CD14-positive monocyte (primary cell): ENCODE results near the gene LIPN. TPM values are rescaled to one million over a fixed set of nuclear protein-coding genes. Genes with fewer than 3 reads are reported as not detected.

ENCODE experiments used
- DNase-seq, 3 donors: peaks; one replicate each; pipeline ENCODE4 v3.0.0-alpha.2; 2011 to 2022
- H2AFZ ChIP-seq: 2 replicates; pipeline ENCODE4 v1.6.0; 2012; ENCODE audit warnings: mild to moderate bottlenecking, low read depth, low read length, inconsistent platforms; ENCODE audit not compliant: insufficient read depth, poor library complexity, severe bottlenecking
- H3K27ac ChIP-seq, 2 donors: 1 replicate in 1 of 2; 2 replicates in 1 of 2; pipeline ENCODE4 v1.5.1; 2012 to 2013; ENCODE audit warnings: low read length in 2 of 2, control low read depth in 1 of 2, inconsistent platforms in 1 of 2, low read depth in 1 of 2, mild to moderate bottlenecking in 1 of 2
- H3K27me3 ChIP-seq, 2 donors: one replicate each; pipeline versions ENCODE4 v1.6.0 to v1.6.1; 2011 to 2013; ENCODE audit warnings: low read length in 2 of 2; ENCODE audit not compliant: control insufficient read depth in 2 of 2, insufficient read depth in 2 of 2
- H3K36me3 ChIP-seq, 2 donors: replicated peaks in 1 of 2; 1 replicate in 1 of 2; 2 replicates in 1 of 2; pipeline versions ENCODE4 v1.5.1 to v1.6.1; 2012 to 2013; ENCODE audit warnings: low read length in 2 of 2, control low read depth in 1 of 2, inconsistent platforms in 1 of 2, mild to moderate bottlenecking in 1 of 2; ENCODE audit not compliant: insufficient read depth in 2 of 2, control insufficient read depth in 1 of 2
- H3K4me1 ChIP-seq, 2 donors: 1 replicate in 1 of 2; 2 replicates in 1 of 2; pipeline versions ENCODE4 v1.5.1 to v1.6.1; 2012 to 2013; ENCODE audit warnings: low read length in 2 of 2, control low read depth in 1 of 2, inconsistent platforms in 1 of 2, mild to moderate bottlenecking in 1 of 2, moderate library complexity in 1 of 2; ENCODE audit not compliant: insufficient read depth in 2 of 2, control insufficient read depth in 1 of 2
- H3K4me2 ChIP-seq: replicated peaks from 2 replicates; pipeline ENCODE3; 2012; ENCODE audit warnings: low read length, moderate library complexity, mild to moderate bottlenecking; ENCODE audit not compliant: poor library complexity, severe bottlenecking; ENCODE audit errors: extremely low read depth
- H3K4me3 ChIP-seq, 3 experiments: fragments of 200-600 bp in 1 of 3; sonication (generic) in 1 of 3; replicated peaks in 1 of 3; 1 replicate in 2 of 3; 2 replicates in 1 of 3; pipeline ENCODE4 v1.5.1; 2011 to 2013; ENCODE audit warnings: low read length in 3 of 3, mild to moderate bottlenecking in 3 of 3, control low read depth in 2 of 3, low read depth in 2 of 3, inconsistent platforms in 1 of 3, moderate library complexity in 1 of 3
- H3K79me2 ChIP-seq: 2 replicates; pipeline ENCODE4 v1.6.0; 2012; ENCODE audit warnings: mild to moderate bottlenecking, control low read depth, inconsistent platforms, low read length, moderate library complexity; ENCODE audit not compliant: insufficient read depth
- H3K9ac ChIP-seq: 2 replicates; pipeline ENCODE4 v1.6.0; 2017; ENCODE audit warnings: low read length, mild to moderate bottlenecking; ENCODE audit not compliant: insufficient read depth, poor library complexity, severe bottlenecking
- H3K9me3 ChIP-seq, 2 donors: replicated peaks in 1 of 2; 1 replicate in 1 of 2; 2 replicates in 1 of 2; pipeline versions ENCODE4 v1.5.1 to v1.6.1; 2012 to 2013; ENCODE audit warnings: low read length in 2 of 2, control low read depth in 1 of 2; ENCODE audit not compliant: control insufficient read depth in 1 of 2, insufficient read depth in 1 of 2
- H4K20me1 ChIP-seq: 2 replicates; pipeline ENCODE4 v1.6.0; 2012; ENCODE audit warnings: mild to moderate bottlenecking, low read length, control low read depth, moderate library complexity; ENCODE audit not compliant: insufficient read depth
- H3K27ac Mint-ChIP-seq, 7 donors: one replicate each; pipeline ENCODE4 v1.8.0; 2020; ENCODE audit warnings: mild to moderate bottlenecking in 7 of 7, mixed read lengths in 7 of 7, moderate library complexity in 6 of 7, inconsistent platforms in 2 of 7
- H3K27me3 Mint-ChIP-seq, 3 donors: one replicate each; pipeline ENCODE4 v1.8.0; 2021 to 2022; ENCODE audit warnings: low read depth in 3 of 3, mild to moderate bottlenecking in 3 of 3, mixed read lengths in 3 of 3, moderate library complexity in 3 of 3, inconsistent platforms in 1 of 3
- H3K36me3 Mint-ChIP-seq, 2 donors: one replicate each; pipeline ENCODE4 v1.8.0; 2020; ENCODE audit warnings: mixed read lengths in 2 of 2, inconsistent platforms in 1 of 2, mild to moderate bottlenecking in 1 of 2
- H3K4me1 Mint-ChIP-seq: one replicate; pipeline ENCODE4 v1.8.0; 2020; ENCODE audit warnings: mild to moderate bottlenecking, mixed read lengths
- H3K4me3 Mint-ChIP-seq, 2 donors: one replicate each; pipeline ENCODE4 v1.8.0; 2020; ENCODE audit warnings: mild to moderate bottlenecking in 2 of 2, mixed read lengths in 2 of 2, moderate library complexity in 1 of 2
- H3K9me3 Mint-ChIP-seq, 7 donors: one replicate each; pipeline ENCODE4 v1.8.0; 2020 to 2022; ENCODE audit warnings: mixed read lengths in 7 of 7, mild to moderate bottlenecking in 6 of 7, moderate library complexity in 6 of 7, inconsistent platforms in 2 of 7
- CTCF ChIP-seq: fragments of 200-600 bp; IDR thresholded peaks from one replicate; pipeline ENCODE4 v1.8.0; 2022; ENCODE audit warnings: antibody characterized with exemption, mild to moderate bottlenecking
- WGBS: methylation state at CpG from one replicate; pipeline ENCODE4 v1.1.5; 2013; ENCODE audit warnings: missing lambda C conversion rate; ENCODE audit not compliant: insufficient coverage; 5-methylcytosine and 5-hydroxymethylcytosine counted together
- intact Hi-C, 2 donors: fragments of 100-400 bp; cut with micrococcal nuclease; formaldehyde crosslinking; loops; one replicate each; pipeline versions ENCODE4 v1.15.0 to v1.15.1; 2023
- polyA plus RNA-seq, 3 donors: library from polyadenylated mRNA; depleted of rRNA in 1 of 3; unstranded in 2 of 3; stranded (reverse) in 1 of 3; fragments of 300-500 nt in 2 of 3; fragments of >200 nt in 1 of 3; fragmentation: Illumina TruSeq in 2 of 3; gene quantifications; 1 replicate in 2 of 3; 2 replicates in 1 of 3; pipeline ENCODE4 v1.2.3, GENCODE V29; 2012 to 2021

The LIPN gene
- polyA plus RNA-seq, 3 donors, result 8.9 to 12.9 (median 10.1) TPM

- no peak overlapping the region for H2AFZ ChIP-seq
- H3K36me3 ChIP-seq, result no peaks in the 10 kb centered on the region
- H3K27me3 Mint-ChIP-seq, result peaks cover 0 to 3% (median 1%) of the 10 kb centered on the region in 3 donors
- no peak overlapping the region for H3K9ac ChIP-seq
- H3K4me3 ChIP-seq, result no peak overlapping the region
- H3K9me3 ChIP-seq, result no peaks in the 10 kb centered on the region
- no peaks in the 10 kb centered on the region for H3K36me3 Mint-ChIP-seq
- DNase-seq, result no peak
- no peak overlapping the region for H3K4me3 Mint-ChIP-seq
- TF ChIP-seq CTCF, result no peak
- 58% methylated on average over 3 of the region's 3 CpGs for WGBS
- no peaks in the 10 kb centered on the region for H3K4me1 ChIP-seq
- no peaks in the 10 kb centered on the region for H3K27me3 ChIP-seq
- H3K27ac ChIP-seq, result no peak overlapping the region
- H3K27ac Mint-ChIP-seq, result no peak overlapping the region
- no peaks in the 10 kb centered on the region for H3K79me2 ChIP-seq
- H3K4me2 ChIP-seq, result no peak overlapping the region
- intact Hi-C loops, result loop anchor here in 1 of 2 donors (10.0 kb wide), 1 partner anchor 241 kb away; no protein-coding TSS in a partner anchor
- H3K9me3 Mint-ChIP-seq, result peaks cover 0 to 3% (median 0%) of the 10 kb centered on the region in 7 donors
- no peaks in the 10 kb centered on the region for H4K20me1 ChIP-seq
- H3K4me1 Mint-ChIP-seq, result peaks cover 5% of the 10 kb centered on the region
These were observed 46.1 kb downstream of the LIPN start for GRCh38 chr10:88805924-88806323.

GRCh38 chr10:88809621-88810020 lies 49.8 kb downstream of the LIPN start:
- no peak for DNase-seq
- Mint-ChIP-seq H3K27ac (no peak overlapping the region), H3K4me3 (no peak overlapping the region), H3K36me3 (no peaks in the 10 kb centered on the region), H3K4me1 (peaks cover 12% of the 10 kb centered on the region), H3K9me3 (peaks cover 0 to 3% (median 0%) of the 10 kb centered on the region in 7 donors), H3K27me3 (peaks cover 0 to 2% (median 1%) of the 10 kb centered on the region in 3 donors)
- no peak overlapping the region for H3K27ac ChIP-seq
- H3K4me3 ChIP-seq, result no peak overlapping the region
- TF ChIP-seq CTCF, result no peak
- H3K4me1 ChIP-seq, result no peaks in the 10 kb centered on the region
- H3K4me2 ChIP-seq, result no peak overlapping the region
- H3K36me3 ChIP-seq, result no peaks in the 10 kb centered on the region
- WGBS, result 95% methylated on average over 2 of the region's 4 CpGs
- no peaks in the 10 kb centered on the region for H3K27me3 ChIP-seq
- H2AFZ ChIP-seq, result no peak overlapping the region
- H4K20me1 ChIP-seq, result no peaks in the 10 kb centered on the region
- no peak overlapping the region for H3K9ac ChIP-seq
- no peaks in the 10 kb centered on the region for H3K9me3 ChIP-seq
- intact Hi-C loops, result loop anchor here (10.0 kb wide), 2 partner anchors 115 to 245 kb away; no protein-coding TSS in a partner anchor
- no peaks in the 10 kb centered on the region for H3K79me2 ChIP-seq
